IPS-15b (cell line): Measurements from ENCODE around the gene SKA3.

Source experiments
- H3K27me3 ChIP-seq: one replicate; pipeline ENCODE4 v1.6.1; 2013; ENCODE audit warnings: low read length; ENCODE audit not compliant: control insufficient read depth, insufficient read depth
- H3K36me3 ChIP-seq: one replicate; pipeline ENCODE4 v1.6.1; 2013; ENCODE audit warnings: low read length; ENCODE audit not compliant: control insufficient read depth, insufficient read depth
- H3K4me1 ChIP-seq: one replicate; pipeline ENCODE4 v1.6.1; 2013; ENCODE audit warnings: mild to moderate bottlenecking, low read length; ENCODE audit not compliant: control insufficient read depth, insufficient read depth
- H3K4me3 ChIP-seq: one replicate; pipeline ENCODE4 v1.5.1; 2013; ENCODE audit warnings: low read depth, low read length
- H3K9ac ChIP-seq: one replicate; pipeline ENCODE4 v1.6.1; 2013; ENCODE audit warnings: low read depth, mild to moderate bottlenecking, low read length
- H3K9me3 ChIP-seq: one replicate; pipeline ENCODE4 v1.6.1; 2013; ENCODE audit warnings: mild to moderate bottlenecking, low read length; ENCODE audit not compliant: control insufficient read depth, insufficient read depth

The SKA3 gene

GRCh38 chr13:21130116-21130515, 46.2 kb downstream of the SKA3 start:
- Histone ChIP-seq H3K9ac (no peak overlapping the region), H3K9me3 (no peaks in the 10 kb centered on the region), H3K27me3 (no peaks in the 10 kb centered on the region), H3K4me1 (peaks cover 2% of the 10 kb centered on the region), H3K36me3 (no peaks in the 10 kb centered on the region), H3K4me3 (no peak overlapping the region)

DNA sequence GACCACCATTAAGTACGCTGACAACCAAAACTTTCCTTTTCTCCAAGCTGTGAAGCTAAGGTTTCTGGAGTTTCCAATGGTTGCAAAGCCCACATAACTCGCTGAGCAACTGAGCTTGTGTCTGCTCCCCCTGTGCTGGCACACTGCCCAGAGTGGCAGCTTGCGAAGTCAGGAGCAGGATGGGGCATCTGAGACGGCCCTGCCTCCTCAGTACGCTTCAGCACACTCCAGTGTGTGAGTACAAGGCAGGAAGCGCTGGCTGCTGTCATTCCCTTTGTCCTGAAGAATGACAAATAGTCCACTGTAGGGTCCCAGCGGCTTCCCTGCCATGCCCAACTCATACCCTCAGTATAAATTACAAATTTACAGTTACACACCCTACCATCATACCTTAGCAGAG, 51.5 kb downstream of the SKA3 start:
- no peaks in the 10 kb centered on the region for H3K9me3 ChIP-seq
- H3K27me3 ChIP-seq = no peaks in the 10 kb centered on the region
- H3K4me1 ChIP-seq = peaks cover 10% of the 10 kb centered on the region
- no peak overlapping the region for H3K9ac ChIP-seq
- no peaks in the 10 kb centered on the region for H3K36me3 ChIP-seq
- H3K4me3 ChIP-seq = no peak overlapping the region

DNA sequence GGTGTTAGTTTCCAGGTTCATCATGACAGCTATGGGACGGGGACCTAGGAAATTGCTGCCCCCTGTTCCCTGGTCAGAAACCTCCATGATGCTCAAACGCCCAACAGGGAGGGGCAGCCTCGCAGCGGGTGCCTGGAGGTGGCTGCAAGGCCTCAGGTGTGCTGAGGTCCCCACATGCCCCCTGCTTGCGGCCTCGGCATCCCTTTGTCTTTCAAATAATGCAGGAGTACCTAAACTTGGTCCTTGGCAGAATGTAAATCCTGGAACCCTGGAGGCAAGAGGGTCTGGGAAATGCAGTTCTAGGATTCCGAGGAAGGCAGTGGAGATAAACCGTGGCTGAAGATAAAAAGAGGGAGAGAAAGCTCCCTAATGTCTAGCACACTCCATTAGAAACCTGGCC, 52.4 kb downstream of the SKA3 start:
- no peak overlapping the region for H3K4me3 ChIP-seq
- H3K4me1 ChIP-seq = peaks cover 10% of the 10 kb centered on the region
- H3K36me3 ChIP-seq = no peaks in the 10 kb centered on the region

GRCh38 chr13:21121616-21122015, 54.7 kb downstream of the SKA3 start:
- H3K4me1 ChIP-seq = peaks cover 8% of the 10 kb centered on the region
- H3K36me3 ChIP-seq = no peaks in the 10 kb centered on the region
- no peak overlapping the region for H3K9ac ChIP-seq
- no peak overlapping the region for H3K4me3 ChIP-seq
- no peaks in the 10 kb centered on the region for H3K27me3 ChIP-seq
- no peaks in the 10 kb centered on the region for H3K9me3 ChIP-seq

More for the DNA sequence above, 52.4 kb downstream of the SKA3 start:
- no peak overlapping the region for H3K9ac ChIP-seq
- H3K9me3 ChIP-seq = no peaks in the 10 kb centered on the region
- H3K27me3 ChIP-seq = no peaks in the 10 kb centered on the region

- Histone ChIP-seq H3K36me3 (no peaks in the 10 kb centered on the region), H3K9ac (no peak overlapping the region), H3K9me3 (no peaks in the 10 kb centered on the region), H3K27me3 (no peaks in the 10 kb centered on the region), H3K4me3 (no peak overlapping the region), H3K4me1 (peaks cover 8% of the 10 kb centered on the region)
These were observed 56.2 kb downstream of the SKA3 start for GRCh38 chr13:21120191-21120590.

- no peaks in the 10 kb centered on the region for H3K36me3 ChIP-seq
- H3K9ac ChIP-seq = no peak overlapping the region
- no peak overlapping the region for H3K4me3 ChIP-seq
- no peaks in the 10 kb centered on the region for H3K9me3 ChIP-seq
- H3K4me1 ChIP-seq = peaks cover 5% of the 10 kb centered on the region
- H3K27me3 ChIP-seq = no peaks in the 10 kb centered on the region
These were observed 56.8 kb downstream of the SKA3 start for GRCh38 chr13:21119526-21119925.

- no peak overlapping the region for H3K9ac ChIP-seq
These were observed 58.2 kb downstream of the SKA3 start for GRCh38 chr13:21118180-21118579.

DNA sequence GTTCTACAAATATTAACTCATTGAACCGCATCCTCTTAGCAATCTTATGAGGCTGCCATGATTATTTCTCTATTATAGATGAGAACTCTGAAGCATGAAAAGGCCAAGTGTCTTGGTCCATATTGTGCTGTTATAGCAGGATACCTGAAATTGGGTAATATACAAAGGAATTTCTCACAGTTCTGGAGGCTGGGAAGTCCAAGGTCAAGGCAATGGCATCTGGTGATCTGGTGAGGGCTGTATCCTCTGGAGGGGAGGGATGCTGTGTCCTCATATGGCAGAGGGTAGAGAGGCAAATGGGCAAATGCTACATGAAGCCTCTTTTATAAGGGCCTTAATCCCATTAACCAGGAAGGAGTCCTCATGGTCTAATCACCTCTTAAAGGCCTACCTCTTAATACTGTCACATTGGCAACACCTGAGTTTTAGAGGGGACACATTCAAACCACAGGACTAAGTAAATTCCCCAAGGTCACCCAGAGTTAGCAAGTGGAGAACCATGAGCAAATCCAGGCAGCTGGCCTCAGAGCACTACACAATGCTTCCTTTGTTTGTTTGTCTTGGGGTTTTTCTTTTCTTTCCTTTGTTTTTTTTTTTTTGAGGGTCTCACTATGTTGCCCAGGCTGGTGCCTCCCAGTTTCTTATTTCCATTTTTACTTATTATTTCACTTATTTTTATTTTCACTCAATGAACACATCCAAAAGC, 59.1 kb downstream of the SKA3 start:
- Histone ChIP-seq H3K9ac (no peak overlapping the region), H3K4me1 (no peaks in the 10 kb centered on the region), H3K9me3 (no peaks in the 10 kb centered on the region), H3K4me3 (no peak overlapping the region), H3K27me3 (no peaks in the 10 kb centered on the region), H3K36me3 (no peaks in the 10 kb centered on the region)

More at GRCh38 chr13:21118180-21118579, 58.2 kb downstream of the SKA3 start:
- H3K4me3 ChIP-seq = no peak overlapping the region
- no peaks in the 10 kb centered on the region for H3K9me3 ChIP-seq
- no peaks in the 10 kb centered on the region for H3K36me3 ChIP-seq
- no peaks in the 10 kb centered on the region for H3K27me3 ChIP-seq
- no peaks in the 10 kb centered on the region for H3K4me1 ChIP-seq

- no peak overlapping the region for H3K4me3 ChIP-seq
- no peaks in the 10 kb centered on the region for H3K27me3 ChIP-seq
- H3K9me3 ChIP-seq = no peaks in the 10 kb centered on the region
- no peak overlapping the region for H3K9ac ChIP-seq
- no peaks in the 10 kb centered on the region for H3K4me1 ChIP-seq
- H3K36me3 ChIP-seq = no peaks in the 10 kb centered on the region
These were observed 60.2 kb downstream of the SKA3 start for GRCh38 chr13:21116141-21116540.

DNA sequence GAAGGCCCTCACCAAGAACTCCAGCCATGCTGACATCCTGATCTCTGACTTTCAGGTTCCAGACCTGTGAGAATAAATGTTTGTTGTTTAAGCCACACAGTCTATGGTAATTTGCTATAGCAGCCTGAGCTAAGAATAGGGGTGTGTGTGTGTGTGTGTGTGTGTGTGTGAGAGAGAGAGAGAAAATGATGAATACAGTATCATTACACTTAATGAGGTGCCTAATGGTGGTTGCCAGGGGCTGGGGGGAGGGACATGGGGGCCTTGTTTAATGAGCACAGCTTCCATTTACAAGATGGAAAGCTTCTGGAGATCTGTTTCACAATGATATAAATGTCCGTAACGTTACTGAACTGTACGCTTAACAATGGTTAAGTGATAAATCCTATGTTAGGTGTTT, 61.1 kb downstream of the SKA3 start:
- no peaks in the 10 kb centered on the region for H3K9me3 ChIP-seq
- H3K27me3 ChIP-seq = no peaks in the 10 kb centered on the region
- H3K4me3 ChIP-seq = no peak overlapping the region
- no peaks in the 10 kb centered on the region for H3K36me3 ChIP-seq
- H3K4me1 ChIP-seq = no peaks in the 10 kb centered on the region
- no peak overlapping the region for H3K9ac ChIP-seq

GRCh38 chr13:21111546-21111945, 64.8 kb downstream of the SKA3 start:
- no peaks in the 10 kb centered on the region for H3K9me3 ChIP-seq
- H3K4me3 ChIP-seq = no peak overlapping the region
- H3K4me1 ChIP-seq = no peaks in the 10 kb centered on the region
- no peaks in the 10 kb centered on the region for H3K36me3 ChIP-seq
- no peak overlapping the region for H3K9ac ChIP-seq
- no peaks in the 10 kb centered on the region for H3K27me3 ChIP-seq

DNA sequence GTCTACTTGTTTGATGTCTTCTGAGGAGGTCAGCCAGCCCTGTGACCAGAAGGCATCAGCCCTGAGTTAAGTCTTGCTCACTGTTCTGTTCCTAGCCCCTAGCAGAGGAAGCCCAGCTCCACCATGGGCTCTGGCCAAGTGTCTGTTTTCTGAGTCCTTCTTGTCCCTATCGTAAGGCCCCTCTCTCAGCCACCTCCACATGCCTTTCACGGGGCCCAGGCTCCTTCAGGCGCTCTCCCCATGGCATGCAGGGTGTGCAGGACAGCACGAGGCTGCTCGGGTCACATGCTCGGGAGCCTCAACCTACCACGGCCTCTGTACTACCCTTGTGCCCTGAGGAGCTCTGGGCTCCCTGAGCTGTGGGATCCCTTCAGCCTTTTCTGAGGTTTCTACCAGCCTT, 67.2 kb downstream of the SKA3 start:
- H3K27me3 ChIP-seq = no peaks in the 10 kb centered on the region
- H3K4me3 ChIP-seq = no peak overlapping the region
- no peaks in the 10 kb centered on the region for H3K9me3 ChIP-seq
- no peaks in the 10 kb centered on the region for H3K36me3 ChIP-seq
- H3K4me1 ChIP-seq = no peaks in the 10 kb centered on the region
- no peak overlapping the region for H3K9ac ChIP-seq
